Measurements from ENCODE around the gene TFIP11. TPM values are rescaled to one million over a fixed set of nuclear protein-coding genes. Genes with fewer than 3 reads are reported as not detected.

TFIP11 gene
- total and polyA plus RNA-seq, 2 of the 13 experiments (the other 11 are each of a cell fraction or from before 2014, with no cell fraction given) = 15.4 to 22.8 TPM

- H3K27ac ChIP-seq (ENCODE audit: extremely low read length, insufficient read depth, low read length) = no peak overlapping the region
- ATAC-seq (no peak), FAIRE-seq (no peak), DNase-seq (ENCODE audit: low spot score) (no peak)
- H3K36me3 ChIP-seq (replicated peaks in 1 of 2; ENCODE audit: control insufficient read depth in 1 of 2, insufficient read depth in 2 of 2, low read length in 2 of 2) = peaks cover 1 to 10% of the 10 kb centered on the region in 2 experiments; a peak in 2 of 5 replicates
- no peak overlapping the region for H3K4me3 ChIP-seq (replicated peaks in 1 of 3; ENCODE audit: insufficient read depth in 1 of 3, low read depth in 2 of 3, low read length in 3 of 3)
- 86% methylated on average over 4 of the region's 4 CpGs for WGBS (ENCODE audit: low lambda C conversion rate)
- no peaks in the 10 kb centered on the region for H3K27me3 ChIP-seq (ENCODE audit: control insufficient read depth in 1 of 2, insufficient read depth in 2 of 2, low read length in 2 of 2)
- H3K79me2 ChIP-seq (ENCODE audit: insufficient read depth, low read length) = no peaks in the 10 kb centered on the region
- in situ Hi-C loops (cut with HindIII; ENCODE audit: extremely low pct_ligation_motif_present, low pct_unique_long_range_greater_than_20kb) (no loop called here), intact Hi-C loops (cut with micrococcal nuclease; ENCODE audit: unreplicated experiment) (no loop called here)
- no peaks in the 10 kb centered on the region for H3K9me3 ChIP-seq (ENCODE audit: low read length)
- no peak for TF ChIP-seq USF2 (IDR thresholded peaks at IDR 0.05; ENCODE audit: low read depth, low read length)
- TF ChIP-seq USF2 (CRISPR knock-in tag; IDR thresholded peaks at IDR 0.05; ENCODE audit: borderline replicate concordance) = no peak
- ChIA-PET POLR2A (interaction anchor here (0.8 kb wide), 1 partner anchor 41 kb away, joined by 3 read pairs; the partner anchor contains the start of genes HPS4 and SRRD), CTCF (ENCODE audit: low intra/inter-chr PET ratio, low total read pairs) (no interaction called here)
- no peaks in the 10 kb centered on the region for H3K4me1 ChIP-seq (ENCODE audit: insufficient read depth, low read length)
- no peaks in the 10 kb centered on the region for H4K20me1 ChIP-seq (ENCODE audit: insufficient read depth, low read length)
- H2AFZ ChIP-seq (ENCODE audit: low read length) = no peak overlapping the region
- no TSS peak for BruUV-seq (replicated peaks)
- no peak overlapping the region for H3K9ac ChIP-seq (ENCODE audit: insufficient read depth, low read depth, low read length)
- no peak overlapping the region for H3K4me2 ChIP-seq (ENCODE audit: low read depth, low read length)
Observed at GRCh38 chr22:26524870-26525269, 12.6 kb upstream of the TFIP11 start.

- no TSS peak for BruUV-seq (replicated peaks)
- Histone ChIP-seq H3K4me2 (ENCODE audit: low read depth, low read length) (no peak overlapping the region), H3K9ac (ENCODE audit: insufficient read depth, low read depth, low read length) (no peak overlapping the region), H3K79me2 (ENCODE audit: insufficient read depth, low read length) (no peaks in the 10 kb centered on the region), H3K36me3 (replicated peaks in 1 of 2; ENCODE audit: control insufficient read depth in 1 of 2, insufficient read depth in 2 of 2, low read length in 2 of 2) (peaks cover 1 to 2% of the 10 kb centered on the region in 2 experiments; a peak in 1 of 5 replicates), H3K27ac (ENCODE audit: extremely low read length, insufficient read depth, low read length) (no peak overlapping the region), H3K4me1 (ENCODE audit: insufficient read depth, low read length) (peaks cover 15% of the 10 kb centered on the region), H4K20me1 (ENCODE audit: insufficient read depth, low read length) (no peaks in the 10 kb centered on the region), H3K4me3 (replicated peaks in 1 of 3; ENCODE audit: insufficient read depth in 1 of 3, low read depth in 2 of 3, low read length in 3 of 3) (no peak overlapping the region), H3K9me3 (ENCODE audit: low read length) (no peaks in the 10 kb centered on the region), H2AFZ (ENCODE audit: low read length) (no peak overlapping the region), H3K27me3 (ENCODE audit: control insufficient read depth in 1 of 2, insufficient read depth in 2 of 2, low read length in 2 of 2) (no peaks in the 10 kb centered on the region)
- FAIRE-seq = no peak
- intact Hi-C loops (cut with micrococcal nuclease; ENCODE audit: unreplicated experiment) = no loop called here
- TF ChIP-seq MNT (IDR thresholded peaks at IDR 0.05) (peak; percentile 28; the same call in 1 of the 2 replicates), PAX8 (CRISPR knock-in tag; IDR thresholded peaks at IDR 0.05; ENCODE audit: borderline replicate concordance) (no peak)
- DNase-seq (ENCODE audit: low spot score) = no peak
- POLR2A ChIA-PET = no interaction called here
- WGBS (ENCODE audit: low lambda C conversion rate) = 98% methylated on average over 4 of the region's 4 CpGs
- no peak for ATAC-seq
- CTCF ChIA-PET (ENCODE audit: low intra/inter-chr PET ratio, low total read pairs) = no interaction called here
- in situ Hi-C loops (cut with HindIII; ENCODE audit: extremely low pct_ligation_motif_present, low pct_unique_long_range_greater_than_20kb) = no loop called here
Observed at GRCh38 chr22:26522592-26522991, 10.3 kb upstream of the TFIP11 start.

Measured in HepG2 (cell line).